GM23338 (cell line): ENCODE data around the gene OR8D2.

Experiments used
- EZH2 ChIP-seq: fragments of 200-600 bp; sonication (generic); IDR thresholded peaks from one replicate; pipeline ENCODE4 v1.8.0; 2017; ENCODE audit warnings: antibody characterized with exemption, mild to moderate bottlenecking, low read depth; ENCODE audit not compliant: unreplicated experiment
- POLR2AphosphoS5 ChIP-seq: IDR thresholded peaks from 2 replicates; pipeline ENCODE4 v1.6.1; 2016; ENCODE audit warnings: antibody characterized with exemption, low read depth
- TF ChIP-seq, protein P1 (sequence below), 2 experiments: fragments of 200-600 bp in 1 of 2; sonication (generic) in 1 of 2; conservative IDR thresholded peaks; 2 replicates each; pipeline versions ENCODE4 v1.5.1 to v1.6.1; 2016 to 2017; ENCODE audit warnings: antibody characterized with exemption in 2 of 2, low read depth in 2 of 2, mild to moderate bottlenecking in 2 of 2, moderate library complexity in 1 of 2

DNA sequence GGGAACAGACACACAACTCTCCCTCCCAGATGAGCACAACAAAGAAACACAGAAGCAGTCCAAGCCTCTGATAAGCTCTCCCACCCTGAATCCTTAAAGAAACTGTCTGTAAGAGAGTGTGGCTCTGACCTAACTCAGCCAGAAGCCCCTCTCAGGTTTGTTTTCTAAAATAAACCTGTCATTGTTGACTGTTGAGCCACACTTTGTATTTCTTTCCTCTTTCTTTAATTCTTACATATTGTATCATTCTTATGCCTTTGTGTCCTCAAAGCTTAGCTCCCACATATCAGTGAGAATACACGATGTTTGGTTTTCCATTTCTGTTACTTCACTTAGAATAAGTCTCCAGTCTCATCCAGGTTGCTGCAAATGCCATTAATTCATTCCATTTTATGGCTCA lies 7.8 kb upstream of the OR8D2 start:
- TF ChIP-seq, protein P1, sequence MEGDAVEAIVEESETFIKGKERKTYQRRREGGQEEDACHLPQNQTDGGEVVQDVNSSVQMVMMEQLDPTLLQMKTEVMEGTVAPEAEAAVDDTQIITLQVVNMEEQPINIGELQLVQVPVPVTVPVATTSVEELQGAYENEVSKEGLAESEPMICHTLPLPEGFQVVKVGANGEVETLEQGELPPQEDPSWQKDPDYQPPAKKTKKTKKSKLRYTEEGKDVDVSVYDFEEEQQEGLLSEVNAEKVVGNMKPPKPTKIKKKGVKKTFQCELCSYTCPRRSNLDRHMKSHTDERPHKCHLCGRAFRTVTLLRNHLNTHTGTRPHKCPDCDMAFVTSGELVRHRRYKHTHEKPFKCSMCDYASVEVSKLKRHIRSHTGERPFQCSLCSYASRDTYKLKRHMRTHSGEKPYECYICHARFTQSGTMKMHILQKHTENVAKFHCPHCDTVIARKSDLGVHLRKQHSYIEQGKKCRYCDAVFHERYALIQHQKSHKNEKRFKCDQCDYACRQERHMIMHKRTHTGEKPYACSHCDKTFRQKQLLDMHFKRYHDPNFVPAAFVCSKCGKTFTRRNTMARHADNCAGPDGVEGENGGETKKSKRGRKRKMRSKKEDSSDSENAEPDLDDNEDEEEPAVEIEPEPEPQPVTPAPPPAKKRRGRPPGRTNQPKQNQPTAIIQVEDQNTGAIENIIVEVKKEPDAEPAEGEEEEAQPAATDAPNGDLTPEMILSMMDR (conservative IDR thresholded peaks at IDR 0.05; ENCODE audit: low read depth in 2 of 2), result no peak
- no peak for TF ChIP-seq POLR2AphosphoS5
- TF ChIP-seq EZH2, result no peak
